Renal cortical epithelial cell (primary cell): ENCODE measurements around the gene FBXW11. TPM values are rescaled to one million over a fixed set of nuclear protein-coding genes. Genes with fewer than 3 reads are reported as not detected.
"Not testable (repeated sequence)": the region's sequence is repeated elsewhere in the genome, so short reads cannot be mapped to it uniquely, and the experiment has no call there.

Experiments used
- DNase-seq: peaks from one replicate; pipeline ENCODE4 v3.0.0-alpha.2; 2011; ENCODE audit warnings: low read depth
- total RNA-seq: library from RNA; depleted of rRNA; stranded (reverse); fragments of >200 nt; gene quantifications from 2 replicates; pipeline ENCODE4 v1.2.3, GENCODE V29; 2014

FBXW11 gene
- total RNA-seq, 1 donor from 2014 or later, result 114 TPM

DNA sequence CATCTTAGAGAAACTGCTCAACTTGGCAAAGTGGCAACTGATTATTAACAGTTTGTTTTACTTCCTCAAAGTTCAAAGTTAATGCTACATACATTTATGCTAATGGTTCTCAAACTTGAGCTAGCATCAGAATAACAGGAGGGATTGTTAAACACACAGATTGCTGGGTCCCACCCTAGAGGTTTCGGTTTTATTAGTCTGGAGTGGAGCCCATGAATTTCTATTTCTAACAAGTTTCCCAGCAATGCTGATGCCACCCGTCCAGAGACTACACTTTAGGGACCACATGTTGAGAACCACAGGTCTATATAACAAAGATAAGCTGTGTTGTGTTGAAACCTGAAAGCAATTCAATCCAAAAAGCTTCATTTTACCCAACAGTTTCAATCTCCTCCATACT is 95.3 kb downstream of the FBXW11 start:
- DNase-seq, result no peak

DNA sequence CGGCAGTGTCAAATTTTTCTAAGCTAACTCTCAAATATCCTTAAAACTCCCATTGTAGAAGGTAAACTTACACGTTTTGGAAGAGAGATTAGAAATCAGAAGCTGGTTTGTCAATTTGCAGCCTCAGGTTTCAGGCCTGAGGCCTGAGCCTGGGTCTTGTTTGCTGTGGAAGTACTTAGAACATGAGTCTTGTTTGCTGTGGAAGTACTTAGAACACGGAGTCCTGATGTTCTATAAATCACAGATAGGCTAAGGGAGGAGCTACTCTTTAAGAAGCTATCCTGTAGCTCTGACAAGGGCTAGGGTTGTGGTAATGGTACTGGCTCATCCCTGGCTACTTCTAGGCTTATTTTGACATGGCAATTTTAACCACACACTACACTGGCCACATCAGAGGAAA is 97.8 kb downstream of the FBXW11 start:
- no peak for DNase-seq

DNA sequence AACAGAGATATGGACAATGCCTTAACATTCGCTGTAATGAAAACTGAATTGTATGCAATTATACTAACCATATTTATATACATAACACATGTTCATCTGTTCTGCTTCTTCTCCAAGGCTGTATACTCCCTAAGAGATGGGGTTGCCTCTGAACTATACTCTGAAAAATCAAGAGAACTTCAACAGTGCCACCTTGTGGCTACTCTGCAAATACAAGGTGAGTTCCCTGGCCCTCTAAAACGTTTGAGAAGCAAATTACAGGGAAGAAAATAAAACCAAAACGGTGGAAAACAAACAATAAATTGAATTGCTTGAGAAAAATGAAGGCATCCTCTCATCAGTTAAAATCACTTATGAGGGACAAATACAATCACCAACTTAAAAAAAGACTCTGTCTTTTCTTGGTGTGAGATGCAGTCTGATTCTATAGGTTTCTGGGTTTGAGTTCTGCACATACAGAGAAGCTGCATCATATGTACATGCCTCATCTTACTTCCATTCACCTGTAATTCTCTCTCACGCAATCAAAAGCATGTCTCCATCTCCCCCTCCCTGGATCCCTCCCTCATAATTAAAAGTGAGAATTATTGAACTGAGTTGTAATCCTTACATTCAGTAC is 98.6 kb downstream of the FBXW11 start:
- peak; percentile 63 for DNase-seq

DNA sequence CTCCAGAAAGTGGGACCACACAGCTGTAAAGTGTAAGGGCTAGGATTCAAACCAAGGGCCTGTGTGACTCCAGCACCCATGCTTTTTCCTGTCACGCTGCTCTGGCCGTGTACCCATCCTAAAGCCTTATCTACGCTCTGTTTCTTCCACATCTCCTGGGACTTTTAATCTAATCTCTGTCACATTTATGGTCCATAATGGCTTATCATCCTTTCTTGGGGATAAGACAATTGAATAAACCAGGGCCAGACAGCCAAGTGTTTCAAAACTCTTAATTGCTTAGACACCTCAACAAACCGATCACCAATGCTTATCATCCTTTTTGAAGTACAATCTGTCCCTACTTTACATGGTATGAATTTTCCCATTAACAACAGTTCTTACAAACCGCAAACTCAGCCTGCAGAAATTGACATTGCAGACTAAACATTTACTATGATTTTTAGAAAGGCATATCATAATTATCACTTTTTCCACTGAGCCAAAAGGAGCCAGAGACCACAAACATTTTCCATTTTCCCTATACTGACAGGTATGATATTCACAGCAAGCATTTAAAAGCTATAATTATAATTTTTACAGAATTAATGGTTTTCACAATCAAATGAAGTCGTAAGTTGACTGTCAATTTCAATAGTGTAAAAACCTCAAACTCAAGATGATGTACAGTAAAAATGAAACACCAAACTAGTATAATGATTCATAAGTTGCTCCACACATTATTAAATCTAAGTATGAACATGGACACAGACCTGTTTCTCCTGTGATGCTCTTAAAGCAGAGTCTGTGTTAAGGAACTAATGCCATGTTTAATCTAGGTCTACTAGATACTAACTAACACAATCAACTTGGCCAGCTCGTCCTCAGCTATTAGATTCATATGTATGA is 99.5 kb downstream of the FBXW11 start:
- DNase-seq, result no peak

DNA sequence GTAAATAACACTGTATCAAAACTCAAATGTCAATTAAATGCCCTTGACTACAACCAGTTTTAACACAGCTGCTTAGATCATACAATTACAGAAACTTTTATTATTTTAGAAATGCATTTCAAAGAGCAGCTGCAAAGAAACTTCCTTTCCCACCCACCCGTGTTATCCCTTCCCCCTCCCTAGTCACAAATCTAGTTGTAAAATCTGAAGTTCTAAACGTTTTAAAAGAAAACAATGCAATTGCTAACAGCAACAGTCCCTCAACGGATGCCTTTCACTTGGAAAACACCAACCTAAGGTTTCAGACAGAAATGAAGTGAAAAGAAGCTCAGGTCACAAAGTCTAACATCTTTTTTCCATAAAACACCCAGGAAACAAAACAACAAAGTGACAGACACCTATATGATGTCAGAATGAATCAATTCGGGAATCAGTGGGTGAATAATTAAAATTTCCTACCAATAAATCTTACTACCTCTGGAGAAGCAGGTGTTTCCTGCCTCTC is 100.3 kb downstream of the FBXW11 start:
- no peak for DNase-seq

DNA sequence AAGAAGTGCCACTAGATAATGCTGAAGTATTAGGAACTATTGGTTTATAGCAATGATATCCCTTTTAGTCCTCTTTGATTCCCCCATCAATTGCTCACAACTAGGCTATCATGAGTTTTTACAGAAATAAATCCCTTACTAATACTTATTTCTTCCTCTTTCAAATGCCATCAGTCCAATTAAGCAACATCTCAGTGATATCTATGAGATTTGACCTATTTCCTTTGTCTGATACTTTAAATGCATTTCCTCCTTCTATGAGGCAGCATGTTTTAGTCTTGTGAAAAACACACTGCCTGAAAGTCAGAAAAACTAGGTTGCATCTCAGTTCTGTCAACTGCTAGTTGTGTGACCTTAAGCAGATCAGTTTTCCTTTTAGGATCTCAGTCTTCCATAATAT is 101.6 kb downstream of the FBXW11 start:
- no peak for DNase-seq

DNA sequence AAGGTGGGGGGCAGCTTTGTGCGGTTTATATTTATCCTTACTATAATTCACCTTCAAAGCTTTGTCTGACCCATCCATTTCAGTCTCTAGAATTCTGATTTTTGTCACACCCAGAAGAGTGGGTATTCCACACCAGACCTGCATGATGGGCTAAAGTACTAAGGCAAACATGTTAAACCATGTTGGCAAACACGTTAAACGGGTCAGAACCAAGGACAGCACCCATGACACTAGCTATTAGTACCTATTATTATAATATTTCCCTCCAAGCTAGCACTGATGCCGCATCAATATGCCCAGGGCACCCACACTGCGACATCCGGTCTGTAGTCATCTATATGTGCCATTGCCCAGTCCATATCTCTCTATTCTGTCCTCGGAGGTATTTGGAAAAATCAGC is 104.7 kb downstream of the FBXW11 start:
- DNase-seq, result no peak

DNA sequence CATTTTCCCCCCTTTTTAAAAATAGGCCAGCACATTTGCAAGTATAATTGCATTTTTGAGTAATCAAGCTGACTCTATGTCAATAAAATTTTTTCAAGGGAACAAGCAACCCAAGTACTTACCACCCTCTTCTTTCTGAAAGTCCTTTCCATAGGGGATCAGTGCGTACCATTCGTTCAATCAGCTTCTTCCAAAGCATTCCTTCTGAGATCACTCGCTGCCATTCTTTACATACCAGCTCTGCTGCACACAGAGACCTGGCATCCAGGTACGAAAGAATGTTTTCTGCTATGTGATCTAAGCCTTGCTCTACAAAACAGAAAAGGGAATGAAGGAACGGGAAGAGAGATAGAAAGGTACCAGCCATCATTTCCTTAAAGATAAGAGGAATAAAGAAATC is 106.6 kb downstream of the FBXW11 start:
- DNase-seq, result no peak

DNA sequence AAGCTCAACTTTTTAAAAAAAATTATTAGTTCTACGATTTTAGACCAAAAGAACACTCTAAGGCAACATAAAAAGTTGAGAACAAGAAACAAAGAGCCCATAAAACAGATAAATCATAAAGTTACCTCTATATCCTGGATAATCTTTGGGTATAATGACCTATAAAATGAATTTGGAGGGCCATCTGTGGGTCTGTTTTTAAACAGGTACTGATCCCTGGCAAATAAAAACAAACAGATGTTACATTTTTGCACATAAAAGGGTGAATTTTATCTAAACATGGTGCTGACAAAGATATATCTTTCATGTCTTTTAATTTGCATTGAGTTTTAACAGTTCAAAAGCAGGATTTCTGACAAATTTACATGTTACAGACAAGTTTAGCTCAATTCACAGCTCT is 107.6 kb downstream of the FBXW11 start:
- DNase-seq, result no peak

DNA sequence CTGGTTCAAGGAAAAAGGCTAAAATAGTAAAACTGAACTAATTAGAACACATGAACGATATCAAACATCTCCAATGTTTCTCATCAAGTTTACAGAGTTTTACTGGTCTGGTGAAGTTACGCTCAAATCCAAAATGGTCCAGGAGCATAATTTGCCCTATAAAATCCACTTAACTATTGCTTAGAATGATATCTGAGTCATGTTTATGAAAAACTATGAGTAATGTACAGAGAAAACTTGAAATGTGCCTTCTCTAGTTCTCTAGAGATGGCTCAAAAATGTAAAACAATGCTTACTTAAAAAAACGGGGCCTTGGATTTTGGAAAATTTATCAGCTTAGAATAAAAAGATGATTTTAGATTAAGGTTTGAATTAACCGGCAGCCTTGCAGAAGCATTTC is 108.1 kb downstream of the FBXW11 start:
- no peak for DNase-seq

DNA sequence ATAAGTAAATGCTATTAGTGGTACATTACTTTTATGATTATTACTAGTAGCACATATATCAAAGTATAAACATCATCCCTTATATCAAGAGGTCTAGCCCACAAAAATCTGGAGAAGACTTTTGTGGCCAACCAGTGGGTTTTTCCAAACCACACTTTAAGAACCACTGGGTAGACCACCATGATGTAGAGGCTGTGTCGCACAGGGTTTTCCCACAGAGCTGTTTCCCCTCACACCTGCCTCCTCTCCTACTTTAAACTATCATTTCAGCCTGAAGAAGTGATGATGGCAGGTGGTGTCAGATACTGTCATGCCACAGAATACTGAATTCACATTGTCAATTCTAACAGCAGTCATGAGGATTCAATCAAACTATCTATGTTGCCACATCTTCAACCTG is 109.2 kb downstream of the FBXW11 start:
- no peak for DNase-seq

DNA sequence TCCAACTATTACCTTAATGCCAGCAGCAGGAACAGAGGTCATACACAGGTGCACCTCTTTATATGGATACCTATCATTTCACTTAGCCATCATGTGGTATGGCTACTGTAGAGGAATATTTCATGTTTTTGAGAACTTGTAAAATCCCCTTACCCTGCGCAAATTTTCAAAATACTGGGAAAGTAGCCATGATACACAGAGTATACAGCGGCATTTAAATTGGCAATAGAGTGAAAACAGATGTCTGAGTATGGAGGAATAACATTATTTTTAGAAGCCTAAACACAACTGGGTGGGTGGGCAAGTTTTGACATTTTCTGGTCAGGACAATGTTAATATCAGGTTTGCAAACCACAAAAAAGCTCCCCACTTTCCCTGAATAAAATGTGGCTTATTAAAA is 111.4 kb downstream of the FBXW11 start:
- no peak for DNase-seq

DNA sequence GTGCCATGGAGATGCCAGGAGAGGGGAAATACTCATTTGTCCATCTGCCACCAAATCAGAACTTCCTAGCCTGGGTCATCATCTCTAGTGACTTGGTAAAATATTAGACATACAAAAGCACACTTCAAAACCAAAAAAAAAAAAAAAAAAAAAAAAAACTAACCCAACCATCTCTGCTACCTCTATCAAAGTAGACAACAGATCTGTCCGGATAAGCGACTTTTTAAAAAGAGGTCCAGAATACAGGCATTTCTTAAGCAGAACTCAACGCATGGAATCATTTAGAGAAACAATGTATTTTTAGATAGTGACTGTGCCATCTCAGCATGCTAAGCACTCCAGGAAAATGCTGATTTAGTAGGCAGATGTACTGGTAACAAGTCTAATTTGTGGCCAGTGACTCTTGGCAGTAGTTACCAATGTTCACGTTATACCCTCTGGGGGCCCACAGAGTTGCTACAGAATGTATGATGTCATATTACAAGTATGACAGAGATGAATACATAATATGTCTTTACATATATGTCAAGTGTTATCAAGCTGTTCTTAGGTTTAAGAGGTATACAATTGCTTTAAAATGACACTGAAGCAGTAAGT is 113.0 kb downstream of the FBXW11 start:
- no peak for DNase-seq

DNA sequence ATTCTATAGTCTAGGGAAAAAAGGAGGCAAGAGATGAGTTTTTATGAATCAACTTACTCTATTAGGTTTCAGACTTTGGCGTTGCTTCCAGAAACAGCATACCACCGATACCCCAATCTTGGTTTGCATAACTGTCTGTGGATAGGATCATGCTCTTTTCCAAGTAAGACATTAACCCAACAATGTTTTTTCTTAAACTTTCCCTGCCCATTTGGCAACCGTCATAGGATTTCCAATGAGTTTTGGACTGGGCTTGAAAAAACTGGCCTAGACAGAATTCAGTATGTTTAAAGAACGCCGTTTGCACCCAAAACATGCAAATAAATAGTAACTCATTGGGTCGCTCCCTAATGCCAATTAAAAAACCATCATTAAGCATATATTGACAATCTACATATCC is 114.8 kb downstream of the FBXW11 start:
- no peak for DNase-seq

DNA sequence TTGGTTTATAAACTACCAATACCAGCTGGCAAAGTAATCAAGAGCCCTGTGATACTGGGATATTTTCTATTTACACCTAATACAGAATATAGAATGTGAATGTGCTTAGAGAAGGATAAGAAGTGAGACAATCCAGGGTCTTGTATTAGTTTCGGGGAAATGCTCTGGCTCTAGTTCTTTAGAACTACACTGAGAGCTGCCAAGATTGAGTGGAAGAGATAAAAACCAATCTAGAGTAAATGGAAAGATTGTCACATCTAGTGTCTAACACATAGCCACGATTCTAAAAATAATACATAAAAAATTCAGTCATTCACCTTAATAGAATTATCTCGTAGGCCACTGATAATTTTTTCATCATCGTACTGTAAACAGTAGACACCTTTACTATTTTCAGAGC is 115.3 kb downstream of the FBXW11 start:
- DNase-seq, result no peak

DNA sequence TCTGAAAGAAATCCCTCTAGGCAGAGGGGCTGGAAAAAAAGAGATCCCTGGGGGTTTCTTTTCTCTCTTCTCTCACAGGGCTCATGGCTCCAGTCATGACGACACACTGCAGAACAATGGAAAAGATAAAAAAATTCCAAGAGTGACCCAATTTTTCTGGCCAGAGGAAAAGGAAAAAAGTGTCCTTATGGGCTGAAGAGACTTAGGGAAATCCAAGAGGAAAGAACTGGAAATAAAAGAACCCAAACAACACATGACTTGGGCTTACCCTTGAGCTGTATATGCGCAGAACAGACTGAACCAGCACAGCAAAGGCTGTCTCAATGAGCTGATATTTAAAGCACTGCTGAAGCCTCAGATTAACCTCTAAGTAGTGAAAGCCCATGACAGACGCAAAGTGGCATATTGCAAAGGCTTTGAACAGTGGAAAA is 118.4 kb downstream of the FBXW11 start:
- DNase-seq, result no peak

DNA sequence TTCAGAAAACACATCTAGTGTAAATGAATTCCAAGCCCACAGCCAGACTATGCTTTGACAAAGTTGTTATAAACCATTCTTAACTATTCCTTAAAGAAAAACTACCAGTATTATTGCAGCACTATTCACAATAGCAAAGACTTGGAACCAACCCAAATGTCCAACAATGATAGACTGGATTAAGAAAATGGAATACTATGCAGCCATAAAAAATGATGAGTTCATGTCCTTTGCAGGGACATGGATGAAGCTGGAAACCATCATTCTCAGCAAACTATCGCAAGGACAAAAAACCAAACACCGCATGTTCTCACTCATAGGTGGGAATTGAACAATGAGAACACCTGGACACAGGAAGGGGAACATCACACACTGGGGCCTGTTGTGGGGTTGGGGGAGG is 120.4 kb downstream of the FBXW11 start:
- not testable (repeated sequence) for DNase-seq

DNA sequence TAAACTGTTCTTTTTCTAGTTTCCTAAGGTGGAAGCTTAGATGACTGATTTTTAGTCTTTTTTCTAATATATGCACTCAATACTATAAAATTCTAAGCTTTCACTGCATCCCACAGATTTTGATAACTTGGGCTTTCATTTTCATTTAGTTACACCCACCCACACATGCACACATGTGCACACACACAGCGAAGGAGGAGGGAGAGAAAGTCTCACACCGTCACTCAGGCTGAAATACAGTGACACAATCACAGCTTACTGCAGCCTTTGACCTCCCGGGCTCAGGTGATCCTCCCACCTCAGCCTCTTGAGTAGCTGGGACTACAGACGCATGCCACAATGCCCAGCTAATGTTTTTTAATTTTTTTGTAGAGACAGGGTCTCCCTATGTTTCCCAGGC is 124.3 kb downstream of the FBXW11 start:
- no peak for DNase-seq

DNA sequence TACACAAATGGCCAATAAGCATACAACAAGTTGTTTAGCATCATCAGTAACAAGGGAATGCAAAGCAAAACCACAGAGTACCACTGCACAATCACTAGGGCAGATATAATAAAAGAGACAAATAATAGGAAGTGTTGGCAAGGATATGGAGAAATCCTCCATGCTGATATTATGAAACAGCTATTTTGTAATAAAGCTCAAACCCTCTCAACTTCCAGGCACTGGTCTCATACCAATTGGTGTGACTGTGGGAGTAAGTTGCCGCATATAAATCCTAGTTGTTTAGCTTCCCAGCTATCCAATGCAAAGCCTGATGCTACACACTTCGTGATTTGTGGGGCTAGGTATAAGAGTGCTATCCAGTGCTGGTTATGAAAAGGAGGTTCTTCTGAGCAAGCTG is 132.2 kb downstream of the FBXW11 start:
- DNase-seq, result peak; percentile 19

DNA sequence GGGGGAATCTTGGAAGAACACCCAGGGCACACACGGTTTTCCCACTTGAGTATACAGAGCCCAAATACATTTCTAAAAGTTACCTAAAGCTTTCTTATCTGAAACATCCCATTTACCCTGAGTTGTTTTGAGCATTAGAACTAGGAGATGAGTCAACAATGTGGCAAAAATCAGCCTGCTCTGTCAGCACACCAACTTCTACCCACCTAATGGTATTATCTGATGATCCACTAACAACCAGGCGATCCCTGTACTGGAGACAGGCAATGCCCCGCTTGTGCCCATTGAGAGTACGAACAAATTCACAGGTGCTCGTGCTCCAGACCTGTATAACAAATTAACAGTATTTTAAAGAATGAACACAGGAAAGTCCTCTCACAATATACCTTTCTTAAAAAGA is 133.8 kb downstream of the FBXW11 start:
- no peak for DNase-seq

DNA sequence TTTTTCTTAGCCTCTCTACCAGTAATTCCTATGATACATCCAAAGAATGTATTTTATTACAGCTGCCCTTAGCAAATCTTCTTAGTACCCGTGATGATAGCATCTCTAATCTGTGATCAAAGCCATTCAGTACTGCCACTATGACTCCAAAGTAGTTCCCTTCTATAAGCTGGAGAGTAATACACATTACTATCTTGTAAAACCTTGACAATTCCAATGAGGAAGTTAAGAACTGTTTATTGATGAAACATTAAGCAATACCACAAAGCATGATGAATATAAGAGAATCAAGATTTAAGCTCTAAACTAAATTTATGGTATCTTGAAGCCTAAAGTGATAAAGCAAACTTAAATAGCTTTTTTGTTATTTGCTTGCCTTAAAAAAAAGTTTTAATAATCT is 134.7 kb downstream of the FBXW11 start:
- DNase-seq, result no peak

DNA sequence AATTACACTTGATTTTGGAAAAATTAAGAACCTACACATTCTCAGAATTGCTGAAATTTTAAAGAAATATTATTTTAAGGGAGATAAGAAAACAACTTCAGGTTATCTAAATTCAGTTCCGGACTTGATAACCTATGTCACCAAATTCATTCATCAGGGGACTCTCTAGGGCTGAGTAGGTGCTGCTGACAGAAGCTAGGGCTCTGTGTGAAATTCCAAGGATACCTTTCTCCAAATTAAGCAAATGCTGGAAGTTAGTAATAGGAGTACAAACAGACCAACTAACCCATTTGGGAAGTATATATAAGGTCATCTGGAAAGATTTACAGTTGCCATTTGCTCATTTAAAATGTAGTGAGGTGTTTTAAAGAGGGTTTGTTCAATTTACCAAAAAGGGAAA is 136.5 kb downstream of the FBXW11 start:
- DNase-seq, result no peak

DNA sequence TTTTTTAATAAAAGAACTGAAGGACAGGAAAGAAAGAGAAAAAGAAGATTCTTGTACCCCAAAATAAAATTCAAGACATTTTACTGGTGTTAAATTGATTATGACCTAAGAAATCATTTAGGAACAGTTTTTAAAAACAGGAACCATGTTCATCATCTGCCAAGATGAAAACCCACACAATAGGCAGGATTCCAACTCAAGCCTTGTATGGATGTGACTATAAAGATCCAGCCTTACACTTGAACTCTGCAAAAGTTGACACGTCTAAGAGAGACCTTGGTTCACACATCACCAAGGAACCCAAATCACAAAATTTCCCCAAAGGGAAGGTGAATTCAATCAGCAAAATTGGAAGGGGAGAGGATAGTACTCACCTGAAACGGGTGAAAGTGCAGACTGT is 138.2 kb downstream of the FBXW11 start:
- DNase-seq, result no peak
